Panc1 (cell line): ENCODE results near the gene BLM. TPM values are rescaled to one million over a fixed set of nuclear protein-coding genes. Genes with fewer than 3 reads are reported as not detected.

Experiments used
- ATAC-seq: fragments of 200-7000 bp; cut with Tn5 transposase; 2 replicates; pipeline ENCODE4 v1.9.1; 2020; ENCODE audit warnings: mild to moderate bottlenecking, moderate library complexity
- BruUV-seq: library from RNA; stranded (reverse); fragments of 400-500 nt; replicated peaks from 2 replicates; lab custom pipeline; 2021; lab: Mats Ljungman, UMichigan
- CTCF ChIA-PET: fragments of 300-600 bp; sonication (Branson Sonifier 250); formaldehyde crosslinking; loops from one replicate; lab custom pipeline; 2022; ENCODE audit warnings: antibody characterized with exemption; lab: Charles Lee
- POLR2A ChIA-PET: fragments of 300-600 bp; sonication (Branson Sonifier 250); formaldehyde crosslinking; loops from one replicate; lab custom pipeline; 2022; ENCODE audit warnings: antibody characterized with exemption; lab: Charles Lee
- DNase-seq: peaks from one replicate; pipeline ENCODE4 v3.0.0-alpha.2; 2010; ENCODE audit warnings: low read depth, low spot score
- H3K27ac ChIP-seq: 2 replicates; pipeline ENCODE4 v1.5.1; 2011; ENCODE audit warnings: mild to moderate bottlenecking, low read length, inconsistent platforms
- H3K27me3 ChIP-seq: fragments of 200-500 bp; sonication (Bioruptor generic); 2 replicates; pipeline ENCODE4 v1.6.0; 2014; ENCODE audit warnings: low read length, inconsistent platforms; ENCODE audit not compliant: control insufficient read depth, insufficient read depth
- H3K36me3 ChIP-seq: fragments of 200-500 bp; sonication (Bioruptor generic); 2 replicates; pipeline ENCODE4 v1.5.1; 2014; ENCODE audit warnings: inconsistent platforms, mild to moderate bottlenecking, low read length, moderate library complexity; ENCODE audit not compliant: control insufficient read depth, insufficient read depth
- H3K4me1 ChIP-seq: 2 replicates; pipeline ENCODE4 v1.5.1; 2011; ENCODE audit warnings: inconsistent platforms, mild to moderate bottlenecking, low read length, moderate library complexity; ENCODE audit not compliant: control insufficient read depth, insufficient read depth
- H3K4me3 ChIP-seq, 2 experiments: 2 replicates each; pipeline ENCODE4 v1.5.1; 2011 to 2012; ENCODE audit warnings: low read depth in 2 of 2, low read length in 2 of 2, mild to moderate bottlenecking in 2 of 2, inconsistent platforms in 1 of 2, moderate library complexity in 1 of 2
- H3K9me3 ChIP-seq: fragments of 200-500 bp; sonication (Bioruptor generic); 2 replicates; pipeline ENCODE4 v1.5.1; 2014; ENCODE audit warnings: low read depth, mild to moderate bottlenecking, inconsistent platforms, low read length, moderate library complexity; ENCODE audit not compliant: control insufficient read depth, insufficient read depth
- POLR2AphosphoS5 ChIP-seq: IDR thresholded peaks from 2 replicates; pipeline ENCODE4 v1.6.1; 2012; ENCODE audit warnings: mild to moderate bottlenecking, low read depth, low read length, moderate library complexity
- SIN3A ChIP-seq: IDR thresholded peaks from 2 replicates; pipeline ENCODE4 v1.6.1; 2012; ENCODE audit warnings: low read depth, mild to moderate bottlenecking, low read length, moderate library complexity, borderline replicate concordance; ENCODE audit not compliant: insufficient read depth
- TCF7L2 ChIP-seq: IDR thresholded peaks from 2 replicates; pipeline ENCODE4 v1.6.1; 2011; ENCODE audit warnings: mild to moderate bottlenecking, low read depth, low read length, inconsistent platforms
- in situ Hi-C: cut with HindIII; loops from 2 replicates; pipeline ENCODE4 v1.10.0; 2016; ENCODE audit warnings: low sequenced_read_pairs, low pct_unique_long_range_greater_than_20kb
- intact Hi-C: fragments of 100-400 bp; cut with micrococcal nuclease; formaldehyde crosslinking; loops from one replicate; pipeline ENCODE4 v1.10.0; 2022; ENCODE audit not compliant: unreplicated experiment
- total RNA-seq: library from RNA; stranded (reverse); gene quantifications from one replicate; pipeline ENCODE4 v1.2.1, GENCODE V29; 2021; ENCODE audit not compliant: unreplicated experiment
- TF ChIP-seq, protein P1 (sequence below): fragments of 450-650 bp; IDR thresholded peaks from 2 replicates; pipeline ENCODE4 v1.5.1; 2017; ENCODE audit warnings: mild to moderate bottlenecking
- TF ChIP-seq, protein P2 (sequence below), 2 experiments: IDR thresholded peaks; 2 replicates each; pipeline ENCODE4 v1.6.1; 2011 to 2012; ENCODE audit warnings: low read depth in 2 of 2, control low read depth in 1 of 2, low read length in 1 of 2, mild to moderate bottlenecking in 1 of 2, moderate library complexity in 1 of 2; ENCODE audit not compliant: insufficient read depth in 1 of 2

The BLM gene
- total RNA-seq, 1 experiment from 2014 or later, result 23.9 TPM

DNA sequence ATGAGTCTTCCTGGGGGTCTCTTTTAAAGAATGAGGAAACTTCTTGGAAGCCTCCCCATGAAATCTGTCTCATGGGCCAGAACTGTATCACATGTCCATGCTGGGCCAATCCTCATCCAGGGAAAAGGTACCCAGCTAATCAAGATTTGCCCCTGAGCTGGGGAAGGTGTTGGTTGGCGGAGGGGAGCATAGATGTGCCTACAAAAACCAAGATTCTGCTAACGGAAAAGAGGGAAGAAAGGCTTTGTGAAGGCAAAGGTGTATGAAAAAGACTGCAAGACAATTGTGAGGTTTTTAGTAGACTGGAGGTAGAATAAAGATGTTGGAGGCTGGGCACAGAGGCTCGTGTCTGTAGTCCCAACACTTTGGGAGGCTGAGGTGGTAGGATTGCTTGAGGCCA lies 18.5 kb upstream of the BLM start:
- intact Hi-C loops (loop anchor here (10.0 kb wide), 1 partner anchor 374 kb away; no protein-coding TSS in a partner anchor), in situ Hi-C loops (no loop called here)
- ChIA-PET CTCF (no interaction called here), POLR2A (no interaction called here)
- TF ChIP-seq POLR2AphosphoS5 (no peak), SIN3A (no peak), TCF7L2 (no peak)
- TF ChIP-seq, protein P1, sequence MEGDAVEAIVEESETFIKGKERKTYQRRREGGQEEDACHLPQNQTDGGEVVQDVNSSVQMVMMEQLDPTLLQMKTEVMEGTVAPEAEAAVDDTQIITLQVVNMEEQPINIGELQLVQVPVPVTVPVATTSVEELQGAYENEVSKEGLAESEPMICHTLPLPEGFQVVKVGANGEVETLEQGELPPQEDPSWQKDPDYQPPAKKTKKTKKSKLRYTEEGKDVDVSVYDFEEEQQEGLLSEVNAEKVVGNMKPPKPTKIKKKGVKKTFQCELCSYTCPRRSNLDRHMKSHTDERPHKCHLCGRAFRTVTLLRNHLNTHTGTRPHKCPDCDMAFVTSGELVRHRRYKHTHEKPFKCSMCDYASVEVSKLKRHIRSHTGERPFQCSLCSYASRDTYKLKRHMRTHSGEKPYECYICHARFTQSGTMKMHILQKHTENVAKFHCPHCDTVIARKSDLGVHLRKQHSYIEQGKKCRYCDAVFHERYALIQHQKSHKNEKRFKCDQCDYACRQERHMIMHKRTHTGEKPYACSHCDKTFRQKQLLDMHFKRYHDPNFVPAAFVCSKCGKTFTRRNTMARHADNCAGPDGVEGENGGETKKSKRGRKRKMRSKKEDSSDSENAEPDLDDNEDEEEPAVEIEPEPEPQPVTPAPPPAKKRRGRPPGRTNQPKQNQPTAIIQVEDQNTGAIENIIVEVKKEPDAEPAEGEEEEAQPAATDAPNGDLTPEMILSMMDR, result no peak
- TF ChIP-seq, protein P2, sequence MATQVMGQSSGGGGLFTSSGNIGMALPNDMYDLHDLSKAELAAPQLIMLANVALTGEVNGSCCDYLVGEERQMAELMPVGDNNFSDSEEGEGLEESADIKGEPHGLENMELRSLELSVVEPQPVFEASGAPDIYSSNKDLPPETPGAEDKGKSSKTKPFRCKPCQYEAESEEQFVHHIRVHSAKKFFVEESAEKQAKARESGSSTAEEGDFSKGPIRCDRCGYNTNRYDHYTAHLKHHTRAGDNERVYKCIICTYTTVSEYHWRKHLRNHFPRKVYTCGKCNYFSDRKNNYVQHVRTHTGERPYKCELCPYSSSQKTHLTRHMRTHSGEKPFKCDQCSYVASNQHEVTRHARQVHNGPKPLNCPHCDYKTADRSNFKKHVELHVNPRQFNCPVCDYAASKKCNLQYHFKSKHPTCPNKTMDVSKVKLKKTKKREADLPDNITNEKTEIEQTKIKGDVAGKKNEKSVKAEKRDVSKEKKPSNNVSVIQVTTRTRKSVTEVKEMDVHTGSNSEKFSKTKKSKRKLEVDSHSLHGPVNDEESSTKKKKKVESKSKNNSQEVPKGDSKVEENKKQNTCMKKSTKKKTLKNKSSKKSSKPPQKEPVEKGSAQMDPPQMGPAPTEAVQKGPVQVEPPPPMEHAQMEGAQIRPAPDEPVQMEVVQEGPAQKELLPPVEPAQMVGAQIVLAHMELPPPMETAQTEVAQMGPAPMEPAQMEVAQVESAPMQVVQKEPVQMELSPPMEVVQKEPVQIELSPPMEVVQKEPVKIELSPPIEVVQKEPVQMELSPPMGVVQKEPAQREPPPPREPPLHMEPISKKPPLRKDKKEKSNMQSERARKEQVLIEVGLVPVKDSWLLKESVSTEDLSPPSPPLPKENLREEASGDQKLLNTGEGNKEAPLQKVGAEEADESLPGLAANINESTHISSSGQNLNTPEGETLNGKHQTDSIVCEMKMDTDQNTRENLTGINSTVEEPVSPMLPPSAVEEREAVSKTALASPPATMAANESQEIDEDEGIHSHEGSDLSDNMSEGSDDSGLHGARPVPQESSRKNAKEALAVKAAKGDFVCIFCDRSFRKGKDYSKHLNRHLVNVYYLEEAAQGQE (IDR thresholded peaks at IDR 0.05; ENCODE audit: insufficient read depth in 1 of 2, low read depth in 2 of 2, low read length in 1 of 2), result no peak
- Histone ChIP-seq H3K4me1 (no peaks in the 10 kb centered on the region), H3K27me3 (no peaks in the 10 kb centered on the region), H3K36me3 (no peaks in the 10 kb centered on the region), H3K9me3 (no peaks in the 10 kb centered on the region), H3K4me3 (no peak overlapping the region), H3K27ac (no peak overlapping the region)
- DNase-seq, result no peak
- no peak for ATAC-seq
- no TSS peak for BruUV-seq

DNA sequence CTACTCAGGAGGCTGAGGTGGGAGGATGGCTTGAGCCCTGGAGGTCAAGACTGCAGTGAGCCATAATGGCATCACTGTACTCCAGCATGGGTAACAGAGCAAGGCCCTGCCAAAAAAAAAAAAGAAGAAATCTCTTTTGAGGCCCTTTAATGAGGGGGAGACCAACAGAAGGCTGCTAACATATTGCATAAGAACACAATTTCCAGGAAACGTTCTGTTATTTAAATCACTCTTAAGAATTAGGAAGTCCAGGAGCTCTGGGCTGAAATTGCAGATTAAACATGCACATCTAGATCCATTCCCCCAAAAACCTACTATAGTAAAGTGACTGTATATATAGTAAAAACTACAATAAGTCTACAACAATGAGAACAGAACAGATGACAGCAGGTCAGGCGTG lies 16.1 kb upstream of the BLM start:
- Histone ChIP-seq H3K4me1 (no peaks in the 10 kb centered on the region), H3K27ac (no peak overlapping the region), H3K27me3 (no peaks in the 10 kb centered on the region), H3K9me3 (no peaks in the 10 kb centered on the region), H3K36me3 (no peaks in the 10 kb centered on the region), H3K4me3 (no peak overlapping the region)
- ATAC-seq (no peak), DNase-seq (no peak)
- in situ Hi-C loops, result no loop called here
- BruUV-seq, result no TSS peak
- ChIA-PET CTCF (no interaction called here), POLR2A (no interaction called here)
- TF ChIP-seq, protein P2 (IDR thresholded peaks at IDR 0.05; ENCODE audit: insufficient read depth in 1 of 2, low read depth in 2 of 2, low read length in 1 of 2), result no peak
- intact Hi-C loops, result no loop called here
